CD4-positive, alpha-beta T cell treated with Interleukin-15 for 4 hours (primary cell): ENCODE measurements around the gene SLC25A21.

Experiments
- DNase-seq: peaks from one replicate; pipeline ENCODE4 v3.0.0-alpha.2; 2020; ENCODE audit warnings: low spot score

Gene SLC25A21

DNA sequence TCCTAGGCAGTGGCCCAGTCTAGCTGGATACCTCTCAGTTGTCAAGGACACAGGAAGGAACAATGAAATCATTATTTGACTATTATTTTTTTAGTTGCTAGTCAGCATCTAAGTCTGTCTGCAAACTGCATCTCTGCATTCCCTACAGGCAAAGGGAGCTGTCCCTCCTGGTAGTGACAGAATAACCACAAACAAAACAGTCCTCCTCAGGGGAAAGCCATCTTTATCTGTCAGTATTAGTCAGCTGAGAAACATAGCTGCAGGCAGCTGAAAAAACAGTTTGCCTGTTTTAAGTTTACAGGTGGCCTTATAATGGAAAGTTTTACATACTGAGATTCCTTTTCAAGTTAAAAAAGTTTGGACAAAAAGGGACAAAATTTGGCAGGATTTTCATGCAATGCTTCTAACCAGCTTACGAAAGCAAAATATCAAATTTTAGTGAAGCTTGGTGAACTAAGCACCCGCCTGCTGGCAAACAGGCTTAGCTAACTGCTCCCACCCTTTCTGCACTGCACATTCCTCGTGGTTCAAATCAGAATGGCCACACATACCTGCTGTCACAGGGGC is 29.5 kb downstream of the SLC25A21 start:
- DNase-seq: no peak

- no peak for DNase-seq
These were observed 32.2 kb downstream of the SLC25A21 start for GRCh38 chr14:37140176-37140575.

- DNase-seq: no peak
These were observed 32.7 kb downstream of the SLC25A21 start for GRCh38 chr14:37139710-37140109.

DNA sequence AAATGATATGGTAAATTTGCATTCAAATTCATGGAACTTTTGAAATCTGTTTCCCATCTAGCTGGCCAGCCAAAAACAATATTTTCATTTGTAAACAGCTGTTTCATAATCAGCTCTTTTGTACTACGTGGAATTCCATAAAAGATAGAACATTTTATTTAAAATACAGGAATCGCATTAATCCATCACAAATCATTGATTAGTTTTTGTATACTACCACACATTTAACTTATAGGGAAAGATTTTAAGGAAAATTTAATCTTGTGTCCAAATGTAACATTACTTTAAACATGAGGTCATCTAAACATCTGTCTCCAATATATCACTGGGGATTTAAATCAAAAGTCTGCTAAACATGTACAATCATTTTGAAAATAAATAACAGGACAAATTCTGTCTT is 33.5 kb downstream of the SLC25A21 start:
- no peak for DNase-seq

- DNase-seq: no peak
These were observed 39.0 kb downstream of the SLC25A21 start for GRCh38 chr14:37133284-37133913.

GRCh38 chr14:37131205-37131604 is 41.2 kb downstream of the SLC25A21 start:
- DNase-seq: no peak

DNA sequence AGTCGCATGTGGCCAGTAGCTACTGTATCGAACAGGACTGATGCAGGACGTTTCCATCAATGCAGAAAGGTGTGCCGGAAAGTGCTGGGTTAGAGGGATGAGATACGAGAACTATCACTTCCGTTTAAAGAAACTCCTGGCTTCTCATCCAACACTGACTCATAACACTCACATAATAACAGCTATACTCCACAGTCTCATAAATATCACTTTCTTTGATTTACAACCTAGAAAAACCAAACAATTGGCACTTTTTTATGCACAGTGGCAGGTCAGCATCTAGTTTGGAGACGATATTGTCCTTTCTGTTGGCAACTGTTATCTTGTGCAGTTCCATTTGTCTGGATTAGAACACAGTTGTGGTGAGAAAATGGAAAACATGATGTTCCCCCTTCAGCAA is 43.4 kb downstream of the SLC25A21 start:
- DNase-seq: no peak

DNA sequence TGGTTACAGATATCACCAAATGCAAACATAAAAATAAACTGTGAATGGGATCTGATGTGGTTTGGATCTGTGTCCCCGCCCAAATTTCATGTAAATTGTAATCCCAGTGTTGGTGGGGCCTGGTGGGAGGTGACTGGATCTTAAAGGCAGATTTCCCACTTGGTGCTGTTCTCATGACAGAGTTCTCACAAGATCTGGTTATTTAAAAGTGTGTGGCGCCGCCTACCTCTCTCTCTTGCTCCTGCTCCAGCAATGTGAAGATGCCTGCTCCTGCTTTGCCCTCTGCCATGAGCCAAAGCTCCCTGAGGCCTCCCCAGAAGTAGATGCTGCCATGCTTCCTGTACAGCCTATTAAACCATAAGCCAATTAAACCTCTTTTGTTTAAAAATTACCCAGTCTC is 47.8 kb downstream of the SLC25A21 start:
- no peak for DNase-seq

DNA sequence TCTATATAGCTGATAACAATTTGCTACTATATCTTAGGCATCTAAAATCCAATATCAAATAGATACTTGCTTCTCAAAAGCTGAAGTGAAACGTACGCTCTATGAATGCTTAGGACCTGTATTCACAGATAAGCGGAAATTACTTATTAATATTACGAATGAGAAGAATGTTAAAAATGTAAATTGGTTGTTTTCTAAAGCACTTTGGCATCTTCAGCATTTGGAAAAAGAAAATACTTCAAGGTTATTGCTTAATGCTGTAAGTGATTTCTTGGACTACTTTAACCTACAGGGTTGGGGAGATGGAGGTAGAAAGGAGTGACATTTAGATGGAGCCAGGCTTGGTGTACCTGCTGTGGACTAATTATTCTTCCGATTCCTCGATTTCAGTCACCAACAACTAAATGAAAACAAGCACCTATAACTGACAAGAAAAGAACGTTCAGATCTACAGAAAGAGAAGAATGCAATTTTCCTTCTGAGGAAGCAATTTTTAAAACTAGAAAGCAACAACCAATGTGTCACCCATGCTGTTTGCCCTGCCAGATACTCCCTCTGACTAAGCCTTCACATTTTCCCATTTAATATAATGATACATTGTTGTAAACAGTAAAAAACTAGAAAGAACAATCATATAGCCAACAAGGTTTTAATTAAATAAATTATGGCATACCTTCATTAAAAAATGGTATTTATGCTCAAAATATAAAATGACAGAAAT is 49.3 kb downstream of the SLC25A21 start:
- no peak for DNase-seq

DNA sequence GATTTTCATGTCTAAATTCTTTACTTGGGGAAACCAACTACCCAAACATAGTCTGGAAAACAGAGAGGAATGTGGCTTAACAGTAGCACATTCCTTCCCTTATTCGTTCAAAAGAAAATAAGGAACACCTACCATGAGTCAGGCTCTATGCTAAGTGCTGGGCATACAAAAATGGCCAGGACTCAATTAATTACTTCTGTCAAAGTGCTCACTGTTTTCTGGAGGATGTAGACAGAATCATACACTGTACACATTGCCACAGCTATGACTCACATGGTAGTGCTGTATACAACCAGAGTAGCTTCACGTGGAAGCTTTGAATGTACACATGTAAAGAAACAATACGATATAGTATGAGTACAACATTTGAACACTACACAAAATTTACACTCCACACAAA is 50.1 kb downstream of the SLC25A21 start:
- DNase-seq: no peak

DNA sequence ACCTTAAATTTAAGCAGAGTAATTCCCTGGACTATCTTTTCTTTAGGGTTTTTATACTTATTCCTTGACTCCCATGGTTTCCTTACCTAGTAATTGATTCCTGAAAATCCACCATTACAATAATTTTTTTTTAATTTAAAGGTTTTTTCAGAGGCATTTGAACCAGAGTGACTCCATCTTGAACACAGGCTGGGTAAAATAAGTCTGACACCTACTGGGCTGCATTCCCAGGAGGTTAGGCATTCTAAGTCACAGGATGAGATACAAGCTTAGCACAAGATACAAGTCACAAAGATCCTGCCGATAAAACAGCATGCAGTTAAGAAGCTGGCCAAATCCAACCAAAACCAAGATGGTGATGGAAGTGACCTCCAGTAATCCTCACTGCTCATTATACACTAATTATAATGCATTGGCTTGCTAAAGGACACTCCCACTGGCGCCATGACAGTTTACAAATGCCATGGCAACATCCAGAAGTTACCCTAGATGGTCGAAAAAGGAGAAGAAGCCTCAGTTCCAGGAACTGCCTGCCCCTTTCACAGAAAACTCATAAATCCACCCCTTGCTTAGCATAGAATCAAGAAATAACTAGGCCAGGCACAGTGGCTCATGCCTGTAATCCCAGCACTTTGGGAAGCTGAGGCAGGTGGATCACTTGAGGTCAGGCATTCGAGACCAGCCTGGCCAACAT is 53.6 kb downstream of the SLC25A21 start:
- no peak for DNase-seq

GRCh38 chr14:37116933-37117849 is 55.2 kb downstream of the SLC25A21 start:
- DNase-seq: no peak

DNA sequence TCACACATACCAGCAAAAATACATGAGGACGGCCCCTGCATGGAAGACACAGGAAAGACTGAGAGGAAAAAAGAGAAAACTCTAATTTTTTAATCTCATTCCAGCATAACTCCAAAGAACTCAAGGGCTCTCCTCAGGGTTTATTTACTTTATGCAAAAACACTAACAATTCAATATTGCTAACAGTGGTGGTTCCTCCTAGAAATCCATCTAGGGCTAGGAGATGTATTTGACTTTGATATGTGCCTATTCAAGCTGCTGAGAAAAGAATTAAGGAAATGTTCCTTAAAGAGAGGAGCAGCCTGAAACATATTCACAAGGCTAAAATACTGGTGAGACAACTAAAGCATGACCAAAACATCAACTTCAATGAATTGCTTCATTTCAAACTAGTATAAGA is 57.0 kb downstream of the SLC25A21 start:
- DNase-seq: no peak

DNA sequence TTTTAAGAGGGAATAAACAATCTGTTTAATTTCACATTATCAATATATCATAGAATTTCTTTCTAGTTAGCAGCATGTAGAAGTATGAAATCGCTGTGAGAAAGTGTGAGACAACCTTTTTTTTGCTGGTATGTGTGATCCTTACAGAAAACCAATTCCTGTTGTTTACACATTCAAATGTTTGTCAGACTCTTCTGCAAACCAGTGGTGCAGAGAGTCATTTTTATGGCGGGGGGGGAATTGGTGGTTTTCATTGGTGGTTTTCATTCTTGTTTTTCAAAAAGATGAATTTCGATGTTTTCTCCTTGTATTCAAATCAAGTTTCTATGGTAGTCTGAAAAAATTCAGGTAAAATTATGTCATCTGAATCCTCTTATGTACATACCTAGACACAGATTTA is 57.8 kb downstream of the SLC25A21 start:
- DNase-seq: no peak

- DNase-seq: no peak
These were observed 58.4 kb downstream of the SLC25A21 start for GRCh38 chr14:37114002-37114401.

DNA sequence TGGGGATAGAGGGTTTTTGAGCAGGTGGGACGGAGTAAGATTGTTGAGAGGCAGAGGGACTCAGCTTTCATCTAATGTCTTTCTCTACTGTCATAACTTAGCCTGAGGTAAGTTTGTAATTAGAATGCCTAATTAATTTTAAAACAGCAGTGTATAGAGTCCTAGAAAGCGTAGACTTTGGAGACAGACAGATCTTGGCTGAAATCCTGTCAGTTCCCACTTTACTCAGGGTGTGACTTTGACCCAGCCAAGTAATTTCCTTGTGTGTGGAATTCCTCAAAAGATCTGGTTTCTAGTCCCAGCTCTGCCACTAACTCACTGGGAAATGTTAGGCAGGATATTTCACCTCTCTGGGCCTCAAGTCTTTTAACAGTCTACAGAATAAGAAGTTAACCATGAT is 74.3 kb downstream of the SLC25A21 start:
- DNase-seq: no peak

DNA sequence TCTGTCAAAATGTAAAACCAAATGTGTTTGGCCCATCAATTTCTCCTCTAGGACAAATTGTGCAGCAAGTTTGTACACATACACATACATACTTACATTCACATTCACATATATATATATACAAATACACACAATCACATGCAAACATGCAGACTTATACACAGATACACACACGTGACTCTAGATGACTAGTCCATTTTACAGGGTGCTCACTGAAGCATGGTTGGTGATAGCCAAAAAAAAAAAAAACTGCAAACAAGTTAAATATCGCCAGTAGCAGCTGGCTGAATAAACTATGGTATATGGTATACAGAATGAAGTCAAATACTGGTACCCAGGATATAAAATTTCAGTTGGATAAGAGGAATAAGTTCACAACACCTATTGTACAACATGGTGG is 77.9 kb downstream of the SLC25A21 start:
- no peak for DNase-seq

DNA sequence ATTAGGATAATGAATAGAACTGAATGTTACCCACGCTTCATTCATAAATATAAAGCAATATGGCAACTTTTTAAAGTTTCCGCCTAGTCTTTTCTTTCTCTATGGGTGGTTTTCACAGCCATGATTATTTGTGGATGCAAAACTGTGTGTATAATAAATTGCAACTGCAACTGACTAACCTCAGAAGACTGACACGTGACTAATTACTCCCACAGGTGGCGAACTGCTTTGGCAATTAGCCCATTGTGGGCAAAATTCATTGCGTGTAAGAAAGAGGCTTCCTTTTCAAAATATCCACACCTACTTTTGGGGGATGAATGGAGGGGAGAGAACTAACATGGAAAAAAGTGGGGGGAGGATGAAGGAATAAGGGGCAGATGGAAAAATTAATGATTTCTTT is 79.0 kb downstream of the SLC25A21 start:
- no peak for DNase-seq

- DNase-seq: no peak
These were observed 80.8 kb downstream of the SLC25A21 start for GRCh38 chr14:37091651-37092050.

DNA sequence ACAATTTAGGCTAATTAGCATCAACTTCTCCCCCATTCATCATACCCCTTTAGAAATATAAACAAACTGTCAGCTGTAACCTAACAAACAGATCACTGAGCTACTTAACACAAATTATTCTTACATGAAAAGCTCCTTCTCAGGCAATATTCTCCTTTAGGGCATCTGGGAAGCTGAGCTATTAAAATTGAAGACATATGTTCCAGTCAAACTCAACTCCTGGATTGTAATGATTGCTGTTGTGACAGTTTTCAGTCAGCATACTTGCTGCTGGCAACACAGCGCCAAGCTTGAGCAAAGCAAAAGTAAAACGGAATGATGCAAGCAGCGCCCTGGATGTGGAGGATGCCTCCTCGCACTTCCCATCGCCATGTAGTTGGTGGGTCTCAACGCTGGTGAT is 82.4 kb downstream of the SLC25A21 start:
- no peak for DNase-seq

DNA sequence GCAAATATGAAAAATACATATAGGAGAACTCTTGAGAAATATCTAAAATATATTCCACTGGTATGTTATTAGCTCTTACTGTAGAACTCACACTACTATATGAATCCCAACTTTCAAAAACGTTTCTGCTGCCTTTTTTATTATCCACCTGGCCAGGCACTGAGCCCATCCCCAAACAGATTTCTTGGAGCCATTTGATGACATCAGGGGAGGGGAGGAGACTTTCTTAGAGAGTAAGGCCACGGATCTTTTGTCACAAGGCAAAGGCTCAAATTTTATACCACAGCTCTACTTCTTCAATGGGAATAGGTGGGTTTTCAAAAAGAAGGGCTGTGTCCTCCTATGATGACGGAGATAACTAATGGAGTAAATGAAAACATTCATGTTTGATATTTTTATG is 83.0 kb downstream of the SLC25A21 start:
- no peak for DNase-seq
